Measurements from ENCODE around the gene AVPI1.

The AVPI1 gene

GRCh38 chr10:97733256-97733655, 46.2 kb upstream of the AVPI1 start:
- Histone ChIP-seq H2AFZ (ENCODE audit: low read depth, low read length, severe bottlenecking) (no peak overlapping the region), H3K79me2 (ENCODE audit: insufficient read depth, low read length) (peaks cover 12% of the 10 kb centered on the region)
- TF ChIP-seq EZH2phosphoT487 (conservative IDR thresholded peaks at IDR 0.05; ENCODE audit: low read length) (no peak), CTCF (IDR thresholded peaks at IDR 0.05; ENCODE audit: insufficient read depth, low read length, poor library complexity, severe bottlenecking) (no peak)

DNA sequence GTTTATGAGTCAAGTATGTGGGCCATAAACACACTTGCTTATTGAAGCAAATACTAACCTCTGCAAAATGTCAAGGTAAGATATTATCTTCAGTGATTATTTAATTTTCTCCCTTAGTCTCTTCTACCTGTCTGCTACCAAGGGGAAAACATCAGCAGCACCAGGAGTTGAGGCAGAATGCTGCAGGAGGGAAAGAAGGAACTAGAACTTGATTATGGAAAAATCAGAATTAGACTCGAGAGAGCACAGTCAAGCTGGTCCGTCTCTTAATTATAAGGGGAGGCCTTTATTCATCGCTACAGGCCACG, 45.0 kb upstream of the AVPI1 start:
- Histone ChIP-seq H4K20me1 (ENCODE audit: low read depth, low read length) (no peaks in the 10 kb centered on the region), H3K4me3 (ENCODE audit: insufficient read depth, low read length, poor library complexity, severe bottlenecking) (no peak overlapping the region), H3K9me3 (ENCODE audit: insufficient read depth, low read length) (no peaks in the 10 kb centered on the region), H3K9me2 (replicated peaks; ENCODE audit: insufficient read depth, low read length) (no peaks in the 10 kb centered on the region), H3K27me3 (ENCODE audit: low read length) (no peaks in the 10 kb centered on the region), H3K27ac (ENCODE audit: low read depth, low read length) (no peak overlapping the region), H3K79me2 (ENCODE audit: insufficient read depth, low read length) (no peaks in the 10 kb centered on the region), H3K36me3 (ENCODE audit: low read length) (no peaks in the 10 kb centered on the region), H3F3A (ENCODE audit: insufficient read depth) (no peaks in the 10 kb centered on the region), H2AFZ (ENCODE audit: low read depth, low read length, severe bottlenecking) (no peak overlapping the region), H3K9ac (ENCODE audit: low read length) (no peak overlapping the region), H3K4me2 (ENCODE audit: low read depth, low read length, poor library complexity, severe bottlenecking) (no peak overlapping the region)
- no peak for TF ChIP-seq CTCF (IDR thresholded peaks at IDR 0.05; ENCODE audit: insufficient read depth, low read length, poor library complexity, severe bottlenecking)
- TF ChIP-seq EZH2phosphoT487 (conservative IDR thresholded peaks at IDR 0.05; ENCODE audit: low read length): no peak

More at GRCh38 chr10:97733256-97733655, 46.2 kb upstream of the AVPI1 start:
- no peak overlapping the region for H3K4me2 ChIP-seq (ENCODE audit: low read depth, low read length, poor library complexity, severe bottlenecking)
- no peaks in the 10 kb centered on the region for H3K9me3 ChIP-seq (ENCODE audit: insufficient read depth, low read length)
- no peak overlapping the region for H3K4me3 ChIP-seq (ENCODE audit: insufficient read depth, low read length, poor library complexity, severe bottlenecking)
- H3K27me3 ChIP-seq (ENCODE audit: low read length): no peaks in the 10 kb centered on the region
- H3F3A ChIP-seq (ENCODE audit: insufficient read depth): no peaks in the 10 kb centered on the region
- no peaks in the 10 kb centered on the region for H3K36me3 ChIP-seq (ENCODE audit: low read length)
- H3K9ac ChIP-seq (ENCODE audit: low read length): no peak overlapping the region
- H3K9me2 ChIP-seq (replicated peaks; ENCODE audit: insufficient read depth, low read length): no peaks in the 10 kb centered on the region
- no peaks in the 10 kb centered on the region for H4K20me1 ChIP-seq (ENCODE audit: low read depth, low read length)
- H3K27ac ChIP-seq (ENCODE audit: low read depth, low read length): no peak overlapping the region

DNA sequence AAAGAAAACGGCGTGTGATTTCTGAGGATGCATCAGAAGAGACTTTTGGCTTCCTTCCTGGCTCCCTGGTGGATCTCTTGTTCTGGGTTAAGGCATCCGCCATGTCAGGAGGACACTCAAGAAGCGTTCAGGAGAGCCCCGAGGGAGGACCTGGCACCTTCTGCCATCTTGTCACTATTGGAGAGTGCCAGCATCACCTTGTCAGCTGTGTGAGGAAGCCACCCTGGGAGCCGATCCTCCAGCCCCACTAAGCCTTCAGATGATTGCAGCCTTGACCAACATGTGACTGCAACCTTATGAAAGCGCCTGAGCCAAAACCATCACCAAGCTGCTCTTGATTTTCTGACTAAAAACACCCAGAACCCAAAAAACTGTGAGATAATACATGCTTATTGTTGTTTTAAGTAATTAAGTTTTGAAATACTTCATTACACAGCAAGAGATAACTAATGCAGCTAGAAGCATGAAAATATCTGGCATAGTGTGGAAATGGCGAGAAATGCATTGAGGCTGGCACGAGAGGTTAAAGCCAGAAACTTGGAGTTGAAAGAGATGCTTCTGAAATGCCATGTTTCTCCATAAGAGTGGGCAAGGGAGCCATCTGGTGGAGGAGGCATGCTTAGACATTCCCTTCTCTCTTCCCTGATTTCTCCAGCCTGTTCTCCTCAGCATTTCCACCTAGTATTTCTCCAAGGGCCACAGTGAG, 44.5 kb upstream of the AVPI1 start:
- no peaks in the 10 kb centered on the region for H3K36me3 ChIP-seq (ENCODE audit: low read length)
- H3K4me3 ChIP-seq (ENCODE audit: insufficient read depth, low read length, poor library complexity, severe bottlenecking): no peak overlapping the region
- no peaks in the 10 kb centered on the region for H4K20me1 ChIP-seq (ENCODE audit: low read depth, low read length)
- no peak overlapping the region for H3K9ac ChIP-seq (ENCODE audit: low read length)
- no peaks in the 10 kb centered on the region for H3F3A ChIP-seq (ENCODE audit: insufficient read depth)
- H3K27me3 ChIP-seq (ENCODE audit: low read length): no peaks in the 10 kb centered on the region
- no peaks in the 10 kb centered on the region for H3K79me2 ChIP-seq (ENCODE audit: insufficient read depth, low read length)
- no peak overlapping the region for H3K27ac ChIP-seq (ENCODE audit: low read depth, low read length)
- no peak overlapping the region for H3K4me2 ChIP-seq (ENCODE audit: low read depth, low read length, poor library complexity, severe bottlenecking)
- H3K9me2 ChIP-seq (replicated peaks; ENCODE audit: insufficient read depth, low read length): no peaks in the 10 kb centered on the region
- no peaks in the 10 kb centered on the region for H3K9me3 ChIP-seq (ENCODE audit: insufficient read depth, low read length)
- peak overlapping the region; percentile 39 for H2AFZ ChIP-seq (ENCODE audit: low read depth, low read length, severe bottlenecking)
- TF ChIP-seq CTCF (IDR thresholded peaks at IDR 0.05; ENCODE audit: insufficient read depth, low read length, poor library complexity, severe bottlenecking): peak; percentile 47
- no peak for TF ChIP-seq EZH2phosphoT487 (conservative IDR thresholded peaks at IDR 0.05; ENCODE audit: low read length)
